HepG2 (cell line): ENCODE results near the gene PBX4. TPM values are rescaled to one million over a fixed set of nuclear protein-coding genes. Genes with fewer than 3 reads are reported as not detected.
A peak's percentile ranks its signal among the peaks of the same experiment; 100 is the strongest.

Source experiments
- ARID5B ChIP-seq: IDR thresholded peaks from 2 replicates; pipeline ENCODE4 v1.4.0; 2020; ENCODE audit warnings: mild to moderate bottlenecking, missing genetic modification reagents
- ASH2L ChIP-seq: fragments of 300-600, 200-600 bp; sonication (generic); IDR thresholded peaks from 2 replicates; pipeline ENCODE4 v1.7.0; 2017; ENCODE audit warnings: low read depth, mild to moderate bottlenecking, moderate library complexity, mixed read lengths, low read length; ENCODE audit not compliant: insufficient read length
- BRF2 ChIP-seq: sonication (generic); formaldehyde crosslinking; IDR thresholded peaks from 2 replicates; pipeline ENCODE4 v1.8.1; 2022; ENCODE audit warnings: mild to moderate bottlenecking, missing genetic modification reagents
- CREB3 ChIP-seq: sonication (generic); formaldehyde crosslinking; IDR thresholded peaks from 2 replicates; pipeline ENCODE4 v1.5.0; 2020; ENCODE audit warnings: missing genetic modification reagents
- FOXM1 ChIP-seq: sonication (generic); formaldehyde crosslinking; IDR thresholded peaks from 2 replicates; pipeline ENCODE4 v1.5.0; 2020; ENCODE audit warnings: missing genetic modification reagents
- HNRNPLL ChIP-seq: fragments of 200-400 bp; formaldehyde crosslinking; IDR thresholded peaks from 2 replicates; pipeline ENCODE4 v1.6.1; 2017; ENCODE audit warnings: mild to moderate bottlenecking, low read depth, low read length; ENCODE audit not compliant: poor library complexity, severe bottlenecking
- JDP2 ChIP-seq: sonication (generic); formaldehyde crosslinking; IDR thresholded peaks from 2 replicates; pipeline ENCODE4 v1.8.1; 2022; ENCODE audit warnings: missing genetic modification reagents, borderline replicate concordance
- KLF6 ChIP-seq: IDR thresholded peaks from 2 replicates; pipeline ENCODE4 v1.8.0; 2016; ENCODE audit warnings: missing biosample characterization, missing genetic modification reagents
- MIXL1 ChIP-seq: IDR thresholded peaks from 2 replicates; pipeline ENCODE4 v1.6.1; 2016
- MTA1 ChIP-seq: sonication (generic); formaldehyde crosslinking; IDR thresholded peaks from 2 replicates; pipeline ENCODE4 v1.4.0; 2020; ENCODE audit warnings: missing genetic modification reagents, mild to moderate bottlenecking, borderline replicate concordance
- NFE2 ChIP-seq: sonication (generic); formaldehyde crosslinking; IDR thresholded peaks from 2 replicates; pipeline ENCODE4 v1.4.0; 2020; ENCODE audit warnings: missing genetic modification reagents
- NR1H2 ChIP-seq: sonication (generic); formaldehyde crosslinking; IDR thresholded peaks from 2 replicates; pipeline ENCODE4 v1.8.1; 2022; ENCODE audit warnings: low read depth, missing genetic modification reagents, borderline replicate concordance
- RELA ChIP-seq: sonication (generic); formaldehyde crosslinking; IDR thresholded peaks from 2 replicates; pipeline ENCODE4 v1.4.0; 2020; ENCODE audit warnings: missing genetic modification reagents
- SMARCE1 ChIP-seq: fragments of 450-650 bp; IDR thresholded peaks from 2 replicates; pipeline ENCODE4 v1.6.1; 2017; ENCODE audit warnings: borderline replicate concordance
- XBP1 ChIP-seq: sonication (generic); formaldehyde crosslinking; IDR thresholded peaks from 2 replicates; pipeline ENCODE4 v1.5.0; 2020; ENCODE audit warnings: missing genetic modification reagents
- ZFAT ChIP-seq: sonication (generic); formaldehyde crosslinking; conservative IDR thresholded peaks from 2 replicates; pipeline ENCODE4 v1.8.1; 2023; ENCODE audit warnings: missing genetic modification reagents, inconsistent platforms
- ZFP36L2 ChIP-seq: sonication (generic); formaldehyde crosslinking; IDR thresholded peaks from 2 replicates; pipeline ENCODE4 v1.4.0; 2020; ENCODE audit warnings: missing genetic modification reagents
- ZNF253 ChIP-seq: sonication (generic); formaldehyde crosslinking; IDR thresholded peaks from 2 replicates; pipeline ENCODE4 v1.8.0; 2022; ENCODE audit warnings: mild to moderate bottlenecking, missing genetic modification reagents, borderline replicate concordance
- ZNF33A ChIP-seq: sonication (generic); formaldehyde crosslinking; IDR thresholded peaks from 2 replicates; pipeline ENCODE4 v1.5.1; 2020; ENCODE audit warnings: missing genetic modification reagents, mild to moderate bottlenecking, moderate library complexity, borderline replicate concordance
- ZNF350 ChIP-seq: sonication (generic); formaldehyde crosslinking; IDR thresholded peaks from 2 replicates; pipeline ENCODE4 v1.4.0; 2020; ENCODE audit warnings: mild to moderate bottlenecking, low read depth, missing genetic modification reagents, borderline replicate concordance
- ZNF441 ChIP-seq: sonication (generic); formaldehyde crosslinking; IDR thresholded peaks from 2 replicates; pipeline ENCODE4 v1.7.0; 2021; ENCODE audit warnings: missing genetic modification reagents, borderline replicate concordance
- ZNF446 ChIP-seq: sonication (generic); formaldehyde crosslinking; IDR thresholded peaks from 2 replicates; pipeline ENCODE4 v1.5.0; 2020; ENCODE audit warnings: mild to moderate bottlenecking, missing genetic modification reagents
- ZNF619 ChIP-seq: sonication (generic); formaldehyde crosslinking; IDR thresholded peaks from 2 replicates; pipeline ENCODE4 v1.4.0; 2020; ENCODE audit warnings: mild to moderate bottlenecking, missing genetic modification reagents
- ZNF841 ChIP-seq: sonication (generic); formaldehyde crosslinking; IDR thresholded peaks from 2 replicates; pipeline ENCODE4 v1.8.1; 2023; ENCODE audit warnings: missing genetic modification reagents, borderline replicate concordance
- ZSCAN22 ChIP-seq: sonication (generic); formaldehyde crosslinking; IDR thresholded peaks from 2 replicates; pipeline ENCODE4 v1.4.0; 2020; ENCODE audit warnings: mild to moderate bottlenecking, missing genetic modification reagents
- polyA plus RNA-seq, 8 experiments: library from polyadenylated mRNA; depleted of rRNA in 3 of 8; stranded (reverse) in 7 of 8; unstranded in 1 of 8; fragments of >200 nt; fragmentation: Illumina TruSeq in 4 of 8; extraction: Trizol in 4 of 8; gene quantifications; 2 replicates each; pipeline versions ENCODE4 v1.2.1 to v1.2.3, GENCODE V29; 2011 to 2016; ENCODE audit warnings: low read depth in 4 of 8, missing spikeins in 1 of 8, mixed read lengths in 1 of 8; ENCODE audit not compliant: insufficient read depth in 1 of 8
- total RNA-seq, 5 experiments: library from RNA; depleted of rRNA; stranded (reverse); fragments of >200 nt; fragmentation: Illumina TruSeq; extraction: Trizol; gene quantifications; 2 replicates each; pipeline ENCODE4 v1.2.3, GENCODE V29; 2016; ENCODE audit warnings: low read depth in 1 of 5

PBX4 gene
- total and polyA plus RNA-seq, 2 of the 13 experiments (the other 11 are each of a cell fraction or from before 2014, with no cell fraction given): not detected

- TF ChIP-seq JDP2 (no peak; the same call in 1 of the 2 replicates), ZNF446 (CRISPR knock-in tag) (no peak), ZNF33A (CRISPR knock-in tag) (no peak), ASH2L (peak; percentile 89), MIXL1 (CRISPR knock-in tag) (peak; percentile 76), RELA (CRISPR knock-in tag) (no peak), ZNF619 (0 out of 2 replicates have a peak, but pooled peaks have one; percentile 40), NFE2 (no peak), SMARCE1 (no peak), NR1H2 (CRISPR knock-in tag) (no peak), ZNF253 (no peak), ZNF841 (CRISPR knock-in tag) (no peak), CREB3 (no peak), FOXM1 (no peak), ZFP36L2 (CRISPR knock-in tag) (no peak), ZFAT (CRISPR knock-in tag) (no peak), BRF2 (CRISPR knock-in tag) (peak; percentile 33; the same call in 1 of the 2 replicates), ZNF350 (CRISPR knock-in tag) (no peak; the same call in 1 of the 2 replicates), MTA1 (CRISPR knock-in tag) (peak; percentile 63; the same call in 1 of the 2 replicates), ZSCAN22 (CRISPR knock-in tag) (no peak; the same call in 1 of the 2 replicates), KLF6 (peak; percentile 85), HNRNPLL (peak; percentile 36), ZNF441 (CRISPR knock-in tag) (peak; percentile 64), ARID5B (CRISPR knock-in tag) (peak; percentile 39; the same call in 1 of the 2 replicates), XBP1 (no peak)
Measured at GRCh38 chr19:19515642-19516519, 102.6 kb downstream of the PBX4 start, which contains the start of gene NDUFA13 (continued).
